ENCODE data around the gene CDH22. TPM values are rescaled to one million over a fixed set of nuclear protein-coding genes. Genes with fewer than 3 reads are reported as not detected.
A peak's percentile ranks its signal among the peaks of the same experiment; 100 is the strongest.

CDH22 gene
- total RNA-seq, 2 experiments from 2014 or later: not detected

DNA sequence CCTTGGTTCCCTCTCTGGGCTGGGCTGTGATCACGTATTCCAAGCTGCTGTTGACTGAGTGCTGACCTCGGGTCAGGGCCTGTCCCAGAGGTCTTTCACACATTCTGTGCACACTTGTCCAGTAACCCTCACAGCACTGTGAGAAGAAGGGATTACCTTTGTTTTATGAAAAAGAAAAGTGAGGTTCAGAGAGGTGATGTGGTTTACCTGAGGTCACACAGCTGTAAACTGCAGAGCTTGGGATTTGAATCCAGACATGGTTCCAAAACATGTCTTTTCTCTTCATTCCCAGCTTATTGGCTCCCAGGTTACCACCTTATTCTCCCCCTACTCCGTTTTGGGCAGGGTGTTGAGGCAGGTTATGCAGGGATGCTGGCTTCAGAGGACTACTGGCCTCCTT lies 28.4 kb upstream of the CDH22 start:
- H3K27ac Mint-ChIP-seq: no peak overlapping the region
- no peaks in the 10 kb centered on the region for H3K36me3 Mint-ChIP-seq
- no peak for ATAC-seq
- no peak for DNase-seq
- no peak overlapping the region for H3K4me3 Mint-ChIP-seq
- CTCF ChIA-PET: interaction anchor here (1.1 to 1.6 kb wide), 3 partner anchors 10 to 30 kb away, joined by 3 to 5 read pairs (median 3); no protein-coding TSS in a partner anchor
- peaks cover 36% of the 10 kb centered on the region for H3K27me3 Mint-ChIP-seq
- no peaks in the 10 kb centered on the region for H3K4me1 Mint-ChIP-seq
- H3K9me3 Mint-ChIP-seq (ENCODE audit: low read depth): no peaks in the 10 kb centered on the region

GRCh38 chr20:46334303-46334904 lies 26.1 kb upstream of the CDH22 start:
- H3K4me3 Mint-ChIP-seq: no peak overlapping the region
- no peaks in the 10 kb centered on the region for H3K4me1 Mint-ChIP-seq
- H3K9me3 Mint-ChIP-seq (ENCODE audit: low read depth): no peaks in the 10 kb centered on the region
- H3K27me3 Mint-ChIP-seq: peaks cover 28% of the 10 kb centered on the region
- no peaks in the 10 kb centered on the region for H3K36me3 Mint-ChIP-seq
- ATAC-seq (no peak), DNase-seq (no peak)
- CTCF ChIA-PET: interaction anchor here (2.0 kb wide), 1 partner anchor 28 kb away, joined by 5 read pairs; no protein-coding TSS in a partner anchor
- no peak overlapping the region for H3K27ac Mint-ChIP-seq

DNA sequence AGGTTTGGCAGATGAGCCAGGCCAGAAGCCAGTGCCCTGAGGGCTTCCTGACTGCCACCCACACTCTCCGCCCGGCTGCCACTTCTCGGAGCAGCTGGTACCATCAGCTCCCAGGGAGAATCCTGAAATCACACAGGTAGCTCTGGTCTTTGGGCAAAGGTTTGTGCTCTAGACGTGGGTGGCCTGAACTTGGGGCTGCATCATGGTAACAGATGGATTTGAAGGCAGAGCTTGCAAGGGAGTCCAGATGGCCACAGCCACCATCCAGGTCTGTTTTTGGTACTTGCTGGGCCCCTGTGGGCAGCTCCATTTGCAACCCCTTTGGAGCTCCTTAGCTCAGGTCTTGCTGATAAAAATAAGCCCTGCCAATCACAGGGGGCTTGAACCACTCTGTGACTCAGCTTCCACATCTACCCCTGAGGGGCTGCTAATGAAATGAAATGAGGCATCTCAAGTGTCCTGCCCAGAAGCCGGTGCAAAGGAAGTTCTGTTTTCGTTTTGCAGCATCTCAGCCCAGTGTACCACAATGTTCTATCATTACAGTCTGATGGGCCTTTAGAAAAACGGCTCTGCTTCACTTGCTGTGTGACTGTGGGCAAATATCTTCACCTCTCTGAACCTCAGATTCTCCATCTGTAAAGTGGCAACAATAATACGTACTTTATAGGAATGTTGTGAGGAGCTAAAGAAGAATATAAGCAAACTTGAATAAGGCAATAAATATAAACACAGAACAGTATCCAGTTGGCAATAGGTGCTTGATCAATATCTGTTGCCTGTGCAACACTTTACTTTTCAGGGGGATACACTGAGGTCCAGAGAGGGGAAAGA lies 25.1 kb upstream of the CDH22 start:
- CTCF ChIA-PET: interaction anchor here (0.7 to 2.0 kb wide), 4 partner anchors 15 to 1546 kb away, joined by 3 to 5 read pairs (median 4); no protein-coding TSS in a partner anchor
- H3K36me3 Mint-ChIP-seq: no peaks in the 10 kb centered on the region
- H3K4me3 Mint-ChIP-seq: no peak overlapping the region
- H3K4me1 Mint-ChIP-seq: no peaks in the 10 kb centered on the region
- H3K9me3 Mint-ChIP-seq (ENCODE audit: low read depth): no peaks in the 10 kb centered on the region
- no peak overlapping the region for H3K27ac Mint-ChIP-seq
- DNase-seq: no peak
- no peak for ATAC-seq
- H3K27me3 Mint-ChIP-seq: peaks cover 19% of the 10 kb centered on the region

- peaks cover 19% of the 10 kb centered on the region for H3K27me3 Mint-ChIP-seq
- CTCF ChIA-PET: interaction anchor here (0.8 to 2.0 kb wide), 3 partner anchors 16 to 50 kb away, joined by 3 to 5 read pairs (median 4); no protein-coding TSS in a partner anchor
- H3K4me1 Mint-ChIP-seq: no peaks in the 10 kb centered on the region
- ATAC-seq (no peak), DNase-seq (no peak)
- no peaks in the 10 kb centered on the region for H3K9me3 Mint-ChIP-seq (ENCODE audit: low read depth)
- no peak overlapping the region for H3K4me3 Mint-ChIP-seq
- H3K27ac Mint-ChIP-seq: no peak overlapping the region
- H3K36me3 Mint-ChIP-seq: no peaks in the 10 kb centered on the region
Observed at GRCh38 chr20:46332373-46333160, 24.3 kb upstream of the CDH22 start.

DNA sequence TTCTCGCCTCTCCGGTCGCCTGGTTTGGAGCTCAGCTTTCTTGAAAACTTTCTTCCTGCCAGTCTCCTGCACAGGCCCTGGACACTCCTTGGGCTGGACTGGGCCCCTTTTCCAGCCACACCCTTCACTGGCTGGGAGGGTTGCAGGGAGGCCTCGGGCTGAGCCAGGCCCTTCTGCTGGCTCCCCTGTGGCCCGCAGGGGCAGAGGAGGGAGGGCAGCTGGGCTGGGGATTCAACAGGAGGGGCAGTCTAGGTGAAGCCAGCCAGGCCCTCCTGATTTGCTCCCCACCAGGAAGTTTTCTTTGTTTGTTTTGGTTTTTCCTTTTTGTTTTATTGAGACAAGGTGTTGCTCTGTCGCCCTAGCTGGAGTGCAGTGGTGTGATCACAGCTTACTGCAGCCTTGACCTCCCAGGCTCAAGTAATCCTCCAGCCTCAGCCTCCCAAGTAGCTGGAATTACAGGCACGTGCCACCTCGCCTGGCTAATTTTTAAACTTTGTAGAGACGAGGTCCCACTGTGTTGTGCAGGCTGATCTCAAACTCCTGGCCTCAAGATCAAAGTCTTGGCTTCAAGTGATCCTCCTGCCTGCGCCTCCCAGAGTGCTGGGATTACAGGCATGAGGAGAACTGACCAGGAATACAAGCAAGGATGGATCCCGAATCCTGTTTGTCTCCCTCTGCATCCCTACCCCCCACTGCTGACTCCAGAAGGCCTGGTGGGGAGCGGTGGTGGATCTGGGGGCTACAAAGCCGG lies 23.5 kb upstream of the CDH22 start:
- no peak for DNase-seq
- no peak overlapping the region for H3K27ac Mint-ChIP-seq
- no peaks in the 10 kb centered on the region for H3K4me1 Mint-ChIP-seq
- no peaks in the 10 kb centered on the region for H3K36me3 Mint-ChIP-seq
- ATAC-seq: no peak
- CTCF ChIA-PET: interaction anchor here (1.1 kb wide), 1 partner anchor 17 kb away, joined by 5 read pairs; no protein-coding TSS in a partner anchor
- no peaks in the 10 kb centered on the region for H3K9me3 Mint-ChIP-seq (ENCODE audit: low read depth)
- peaks cover 19% of the 10 kb centered on the region for H3K27me3 Mint-ChIP-seq
- H3K4me3 Mint-ChIP-seq: no peak overlapping the region

- CTCF ChIA-PET: interaction anchor here (1.1 kb wide), 1 partner anchor 18 kb away, joined by 5 read pairs; no protein-coding TSS in a partner anchor
- Mint-ChIP-seq H3K36me3 (no peaks in the 10 kb centered on the region), H3K4me3 (no peak overlapping the region), H3K9me3 (ENCODE audit: low read depth) (no peaks in the 10 kb centered on the region), H3K4me1 (no peaks in the 10 kb centered on the region), H3K27ac (no peak overlapping the region), H3K27me3 (peaks cover 14% of the 10 kb centered on the region)
- ATAC-seq (no peak), DNase-seq (no peak)
Observed at GRCh38 chr20:46330831-46331371, 22.6 kb upstream of the CDH22 start.

DNA sequence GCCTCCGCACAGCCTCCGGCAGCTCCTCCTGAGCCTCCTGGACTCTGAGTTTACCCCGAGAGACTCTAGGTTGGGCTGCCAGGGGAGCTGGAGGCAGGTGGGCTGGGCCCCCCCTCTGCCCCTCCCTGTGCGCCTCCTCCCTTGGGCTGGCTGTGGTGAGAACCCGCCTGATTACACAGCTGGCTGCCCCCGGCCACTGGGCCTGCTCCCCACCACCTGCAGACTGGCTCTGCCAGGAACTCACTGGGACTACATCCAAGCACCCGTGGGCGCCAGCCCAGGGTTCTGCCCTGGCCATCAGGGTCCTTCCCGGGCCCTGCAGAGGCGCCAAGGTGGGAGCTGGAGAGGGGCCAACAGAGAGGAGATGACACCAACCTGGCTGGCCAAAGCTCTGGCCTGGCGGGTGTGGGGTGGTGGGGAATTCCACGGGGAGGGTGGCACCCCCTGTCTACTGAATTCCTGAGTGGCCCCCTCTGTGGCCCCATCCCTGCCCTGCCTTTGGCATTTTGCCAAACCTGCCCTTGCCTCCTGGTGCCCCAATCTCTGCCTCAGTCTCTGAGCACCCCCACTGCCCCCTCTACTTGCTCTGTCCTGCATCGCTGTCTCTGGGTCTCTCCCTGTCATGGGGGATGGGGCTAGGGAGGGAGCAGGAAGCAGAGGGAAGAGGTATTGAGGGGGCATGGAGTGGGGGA lies 21.9 kb upstream of the CDH22 start:
- CTCF ChIA-PET: no interaction called here
- Mint-ChIP-seq H3K27me3 (peaks cover 15% of the 10 kb centered on the region), H3K36me3 (no peaks in the 10 kb centered on the region), H3K9me3 (ENCODE audit: low read depth) (no peaks in the 10 kb centered on the region), H3K4me3 (no peak overlapping the region), H3K27ac (no peak overlapping the region), H3K4me1 (no peaks in the 10 kb centered on the region)
- ATAC-seq: no peak
- DNase-seq: no peak

GRCh38 chr20:46328200-46328882 lies 20.0 kb upstream of the CDH22 start:
- Mint-ChIP-seq H3K27me3 (peaks cover 12% of the 10 kb centered on the region), H3K4me1 (no peaks in the 10 kb centered on the region), H3K36me3 (no peaks in the 10 kb centered on the region), H3K9me3 (ENCODE audit: low read depth) (no peaks in the 10 kb centered on the region), H3K4me3 (no peak overlapping the region), H3K27ac (no peak overlapping the region)
- DNase-seq (no peak), ATAC-seq (no peak)
- CTCF ChIA-PET: interaction anchor here (3.1 kb wide), 1 partner anchor 20 kb away, joined by 11 read pairs; no protein-coding TSS in a partner anchor

- H3K27me3 Mint-ChIP-seq: peaks cover 14% of the 10 kb centered on the region
- CTCF ChIA-PET: interaction anchor here (3.1 kb wide), 1 partner anchor 21 kb away, joined by 11 read pairs; no protein-coding TSS in a partner anchor
- no peaks in the 10 kb centered on the region for H3K4me1 Mint-ChIP-seq
- no peaks in the 10 kb centered on the region for H3K9me3 Mint-ChIP-seq (ENCODE audit: low read depth)
- no peak for ATAC-seq
- no peak overlapping the region for H3K27ac Mint-ChIP-seq
- H3K36me3 Mint-ChIP-seq: no peaks in the 10 kb centered on the region
- no peak overlapping the region for H3K4me3 Mint-ChIP-seq
- no peak for DNase-seq
Observed at GRCh38 chr20:46327557-46327956, 19.3 kb upstream of the CDH22 start.

DNA sequence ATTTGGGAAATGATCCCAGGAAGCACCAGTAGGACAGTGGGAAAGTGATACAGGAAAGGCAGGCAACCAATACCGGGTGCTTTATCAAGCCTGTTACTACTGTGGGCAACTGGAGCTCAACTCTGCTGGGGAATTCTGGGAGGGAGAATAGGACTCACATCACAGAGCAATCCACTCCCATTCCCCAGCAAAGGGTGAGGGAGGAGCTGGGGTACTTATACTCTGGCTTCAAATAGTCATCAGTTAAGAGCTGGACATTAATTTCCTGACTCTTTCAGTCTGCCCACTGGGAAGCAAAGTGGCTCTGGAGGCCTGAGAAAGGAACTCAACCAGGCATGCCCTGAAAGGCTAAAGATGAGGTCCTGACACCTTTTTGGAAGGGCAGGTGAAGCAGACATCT lies 17.5 kb upstream of the CDH22 start:
- CTCF ChIA-PET: interaction anchor here (1.4 to 3.1 kb wide), 2 partner anchors 11 to 23 kb away, joined by 3 to 11 read pairs; no protein-coding TSS in a partner anchor
- DNase-seq (no peak), ATAC-seq (no peak)
- no peaks in the 10 kb centered on the region for H3K4me1 Mint-ChIP-seq
- H3K27me3 Mint-ChIP-seq: peaks cover 24% of the 10 kb centered on the region
- no peak overlapping the region for H3K27ac Mint-ChIP-seq
- no peaks in the 10 kb centered on the region for H3K9me3 Mint-ChIP-seq (ENCODE audit: low read depth)
- H3K36me3 Mint-ChIP-seq: no peaks in the 10 kb centered on the region
- no peak overlapping the region for H3K4me3 Mint-ChIP-seq

DNA sequence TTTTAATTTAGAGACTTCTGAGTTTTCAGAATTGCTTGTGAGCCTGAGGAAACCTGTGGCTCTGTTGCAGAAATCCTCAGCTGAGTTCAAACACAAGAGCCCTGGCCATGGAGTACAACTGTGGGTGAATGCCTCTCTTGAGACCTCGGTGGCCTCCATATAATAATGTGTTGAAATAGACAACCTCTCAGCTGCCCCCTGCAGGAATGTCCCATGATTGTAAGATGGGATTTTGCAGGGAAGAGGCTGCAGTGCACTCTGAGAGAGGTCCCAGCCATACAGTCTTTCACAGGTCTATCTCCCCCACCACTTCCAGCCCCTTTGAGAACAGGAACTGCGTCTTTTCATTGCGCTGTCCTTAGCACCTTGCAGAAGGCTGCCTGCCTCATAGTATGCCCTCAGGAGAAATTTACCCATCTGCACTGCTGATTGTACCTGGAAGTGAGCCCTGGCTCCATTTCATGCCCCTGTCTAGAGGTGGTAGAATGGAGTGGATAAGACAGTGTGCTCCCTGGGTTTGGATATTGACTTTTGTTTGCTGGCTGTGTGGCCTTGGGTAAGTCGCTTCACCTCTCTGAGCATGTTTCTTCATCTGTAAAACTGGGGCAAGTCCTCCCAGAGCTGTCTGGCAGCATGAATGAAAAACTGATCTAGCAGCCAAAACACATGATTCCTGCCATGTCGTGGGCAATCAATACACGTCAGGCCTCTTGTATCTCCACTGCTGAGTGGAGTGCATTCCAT lies 16.8 kb upstream of the CDH22 start:
- no peak for DNase-seq
- CTCF ChIA-PET: interaction anchor here (1.2 to 3.1 kb wide), 2 partner anchors 18 to 24 kb away, joined by 4 to 11 read pairs; no protein-coding TSS in a partner anchor
- peaks cover 28% of the 10 kb centered on the region for H3K27me3 Mint-ChIP-seq
- no peaks in the 10 kb centered on the region for H3K36me3 Mint-ChIP-seq
- no peak overlapping the region for H3K27ac Mint-ChIP-seq
- H3K4me3 Mint-ChIP-seq: no peak overlapping the region
- peak; percentile 45 for ATAC-seq
- no peaks in the 10 kb centered on the region for H3K4me1 Mint-ChIP-seq
- H3K9me3 Mint-ChIP-seq (ENCODE audit: low read depth): no peaks in the 10 kb centered on the region

All from activated CD8-positive, alpha-beta memory T cell treated with anti-CD3 and anti-CD28 coated beads, Interleukin-2, amount 10 ng/mL, durations not matched to agents 7 days and 5 days (primary cell).